ENCODE measurements around the gene NSUN4.

DNA sequence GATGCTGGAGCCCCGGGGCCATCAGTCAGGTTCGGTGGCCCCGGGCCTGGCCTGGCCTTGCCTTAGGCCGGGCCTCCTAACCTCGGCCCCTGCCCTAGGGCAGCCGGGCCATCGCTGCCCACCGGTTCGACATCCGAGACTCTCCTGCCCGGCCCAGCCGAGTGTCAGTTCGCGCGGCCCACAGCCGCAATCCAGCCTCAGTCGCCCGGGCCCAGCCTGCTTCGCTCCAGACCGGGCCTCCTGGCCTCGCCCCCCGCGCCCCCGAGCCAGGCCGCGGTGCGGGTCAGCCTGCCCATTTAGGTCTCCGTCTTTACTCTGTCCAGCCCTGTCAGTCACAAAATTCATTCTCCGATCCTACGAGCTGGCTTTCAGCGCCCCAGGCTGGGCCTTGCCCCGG, 38.0 kb upstream of the NSUN4 start:
- TF ChIP-seq EZH2 (IDR thresholded peaks at IDR 0.05) (no peak), POLR2AphosphoS5 (IDR thresholded peaks at IDR 0.05; ENCODE audit: borderline replicate concordance, low read depth, low read length) (no peak), FOXP2 (optimal IDR thresholded peaks at IDR 0.05; ENCODE audit: control extremely low read depth, extremely low read length, insufficient read depth) (no peak)
